Upper lobe of right lung (tissue), 1 donor: ENCODE results near the gene NTN5. TPM values are rescaled to one million over a fixed set of nuclear protein-coding genes. Genes with fewer than 3 reads are reported as not detected.
"Not testable (repeated sequence)": the region's sequence is repeated elsewhere in the genome, so short reads cannot be mapped to it uniquely, and the experiment has no call there.

Source experiments
- ATAC-seq: fragments of 200-7000 bp; cut with Tn5 transposase; one replicate; pipeline ENCODE4 v1.9.1; 2020; ENCODE audit warnings: mild to moderate bottlenecking, moderate library complexity
- DNase-seq: peaks from one replicate; pipeline ENCODE4 v3.0.0-alpha.2; 2020
- H3K27ac ChIP-seq: fragments of 200-600 bp; one replicate; pipeline ENCODE4 v1.8.0; 2022
- H3K27me3 ChIP-seq: fragments of 200-600 bp; one replicate; pipeline ENCODE4 v1.8.0; 2022; ENCODE audit warnings: mild to moderate bottlenecking
- H3K36me3 ChIP-seq: fragments of 200-600 bp; one replicate; pipeline ENCODE4 v1.8.0; 2022
- H3K4me1 ChIP-seq: fragments of 200-600 bp; one replicate; pipeline ENCODE4 v1.8.0; 2022
- H3K4me3 ChIP-seq: fragments of 200-600 bp; one replicate; pipeline ENCODE4 v1.8.0; 2022; ENCODE audit warnings: mild to moderate bottlenecking
- H3K9me3 ChIP-seq: fragments of 200-600 bp; one replicate; pipeline ENCODE4 v1.8.0; 2022
- CTCF ChIP-seq: fragments of 200-600 bp; IDR thresholded peaks from one replicate; pipeline ENCODE4 v1.8.0; 2022; ENCODE audit warnings: antibody characterized with exemption
- intact Hi-C: fragments of 100-400 bp; cut with DNase I; formaldehyde crosslinking; loops from one replicate; pipeline ENCODE4 v1.11.0; 2022
- total RNA-seq: library from RNA; stranded (reverse); fragmentation: NEBNext Ultra II Directional; extraction: Animal tissue kit (Norgen Biotek cat#: 25700); gene quantifications from one replicate; pipeline ENCODE4 v1.2.1, GENCODE V29; 2021
- donor health status: DM: no; HTN: yes; CAD: no; lungs with severe emphysema.

Gene NTN5
- total RNA-seq, 1 donor from 2014 or later, result 1.2 TPM

- DNase-seq (no peak), ATAC-seq (no peak)
- intact Hi-C loops, result no loop called here
- H3K9me3 ChIP-seq, result no peaks in the 10 kb centered on the region
- TF ChIP-seq CTCF, result no peak
- H3K4me3 ChIP-seq, result no peak overlapping the region
- H3K27ac ChIP-seq, result peak overlapping the region; percentile 58
- H3K27me3 ChIP-seq, result no peaks in the 10 kb centered on the region
- H3K36me3 ChIP-seq, result no peaks in the 10 kb centered on the region
- H3K4me1 ChIP-seq, result peaks cover 27% of the 10 kb centered on the region
These were observed 46.0 kb upstream of the NTN5 start for GRCh38 chr19:48718711-48719231.

- H3K27ac ChIP-seq, DNase-seq, H3K36me3 ChIP-seq, H3K4me3 ChIP-seq, ATAC-seq, H3K27me3 ChIP-seq, H3K9me3 ChIP-seq, intact Hi-C loops: not testable (repeated sequence)
- peaks cover 33% of the 10 kb centered on the region for H3K4me1 ChIP-seq
These were observed 45.3 kb upstream of the NTN5 start for GRCh38 chr19:48718106-48718505.

- H3K27ac ChIP-seq, result peak overlapping the region; percentile 24
- no peak for TF ChIP-seq CTCF
- no peaks in the 10 kb centered on the region for H3K9me3 ChIP-seq
- DNase-seq (no peak), ATAC-seq (no peak)
- peak overlapping the region; percentile 19 for H3K4me3 ChIP-seq
- intact Hi-C loops, result no loop called here
- H3K4me1 ChIP-seq, result peaks cover 29% of the 10 kb centered on the region
- no peaks in the 10 kb centered on the region for H3K36me3 ChIP-seq
- H3K27me3 ChIP-seq, result no peaks in the 10 kb centered on the region
These were observed 43.9 kb upstream of the NTN5 start for GRCh38 chr19:48716562-48717291.

GRCh38 chr19:48715681-48716171 lies 42.9 kb upstream of the NTN5 start:
- peaks cover 26% of the 10 kb centered on the region for H3K4me1 ChIP-seq
- no peak for DNase-seq

GRCh38 chr19:48714759-48715675 lies 42.2 kb upstream of the NTN5 start:
- no peak for TF ChIP-seq CTCF
- DNase-seq, result no peak
- Histone ChIP-seq H3K4me3 (peak overlapping the region; percentile 77), H3K27me3 (no peaks in the 10 kb centered on the region), H3K9me3 (no peaks in the 10 kb centered on the region), H3K36me3 (no peaks in the 10 kb centered on the region), H3K27ac (peak overlapping the region; percentile 78), H3K4me1 (peaks cover 26% of the 10 kb centered on the region)
- no peak for ATAC-seq
- intact Hi-C loops, result no loop called here

More at GRCh38 chr19:48715681-48716171, 42.9 kb upstream of the NTN5 start:
- Histone ChIP-seq H3K9me3 (no peaks in the 10 kb centered on the region), H3K27ac (peak overlapping the region; percentile 24), H3K4me3 (peak overlapping the region; percentile 77), H3K36me3 (no peaks in the 10 kb centered on the region), H3K27me3 (no peaks in the 10 kb centered on the region)
- intact Hi-C loops, result no loop called here
- ATAC-seq, result no peak
- TF ChIP-seq CTCF, result no peak
